Left ventricle myocardium superior (tissue), 1 donor: ENCODE results near the gene PAFAH2. TPM values are rescaled to one million over a fixed set of nuclear protein-coding genes. Genes with fewer than 3 reads are reported as not detected.

ENCODE experiments used
- ATAC-seq: fragments of 200-7000 bp; cut with Tn5 transposase; one replicate; pipeline ENCODE4 v1.9.1; 2020; ENCODE audit warnings: mild to moderate bottlenecking, moderate library complexity
- DNase-seq: peaks from one replicate; pipeline ENCODE4 v3.0.0-alpha.2; 2020
- intact Hi-C: fragments of 100-400 bp; cut with micrococcal nuclease; formaldehyde crosslinking; loops from one replicate; pipeline ENCODE4 v1.11.0; 2022
- total RNA-seq: library from RNA; stranded (reverse); fragmentation: NEBNext Ultra II Directional; extraction: Animal tissue kit (Norgen Biotek cat#: 25700); gene quantifications from one replicate; pipeline ENCODE4 v1.2.1, GENCODE V29; 2021
- donor health status: DM: no; HTN: yes; CAD: no; lungs with severe emphysema.

PAFAH2 gene
- total RNA-seq, 1 donor from 2014 or later = 9.8 TPM

DNA sequence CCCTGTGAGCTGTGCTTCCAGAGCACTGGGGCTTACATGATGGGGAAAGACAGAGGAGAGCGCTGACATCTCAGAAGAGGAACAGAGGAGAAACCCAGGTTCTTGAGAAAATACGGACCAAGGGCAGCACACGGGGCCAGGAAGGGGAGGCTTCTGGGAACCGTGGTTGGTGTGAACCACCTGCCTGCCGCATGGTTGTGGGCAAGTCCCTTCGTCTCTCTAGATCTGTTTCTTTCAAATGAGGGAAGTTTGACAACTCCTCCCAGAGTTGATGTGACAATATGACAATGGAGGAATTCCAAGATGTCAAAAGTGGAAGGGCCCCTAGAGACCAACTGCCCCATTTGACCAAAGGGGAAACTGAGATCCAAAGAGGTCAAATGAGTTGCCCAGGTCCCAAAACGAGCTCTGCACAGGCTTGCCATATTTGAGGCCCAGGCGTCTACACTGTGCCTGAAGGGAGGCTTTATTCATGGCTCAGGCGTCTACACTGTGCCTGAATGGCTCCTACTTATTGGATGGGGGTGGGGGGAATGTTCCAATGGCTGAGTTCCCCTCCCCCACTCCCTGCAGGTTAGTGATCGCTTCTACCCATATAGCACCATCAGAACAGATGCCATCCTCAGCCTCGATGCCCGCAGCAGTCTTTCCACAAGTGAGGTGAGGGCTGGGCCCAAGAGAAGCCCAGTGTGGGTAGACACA lies 34.9 kb upstream of the PAFAH2 start:
- intact Hi-C loops = no loop called here
- ATAC-seq (no peak), DNase-seq (no peak)

DNA sequence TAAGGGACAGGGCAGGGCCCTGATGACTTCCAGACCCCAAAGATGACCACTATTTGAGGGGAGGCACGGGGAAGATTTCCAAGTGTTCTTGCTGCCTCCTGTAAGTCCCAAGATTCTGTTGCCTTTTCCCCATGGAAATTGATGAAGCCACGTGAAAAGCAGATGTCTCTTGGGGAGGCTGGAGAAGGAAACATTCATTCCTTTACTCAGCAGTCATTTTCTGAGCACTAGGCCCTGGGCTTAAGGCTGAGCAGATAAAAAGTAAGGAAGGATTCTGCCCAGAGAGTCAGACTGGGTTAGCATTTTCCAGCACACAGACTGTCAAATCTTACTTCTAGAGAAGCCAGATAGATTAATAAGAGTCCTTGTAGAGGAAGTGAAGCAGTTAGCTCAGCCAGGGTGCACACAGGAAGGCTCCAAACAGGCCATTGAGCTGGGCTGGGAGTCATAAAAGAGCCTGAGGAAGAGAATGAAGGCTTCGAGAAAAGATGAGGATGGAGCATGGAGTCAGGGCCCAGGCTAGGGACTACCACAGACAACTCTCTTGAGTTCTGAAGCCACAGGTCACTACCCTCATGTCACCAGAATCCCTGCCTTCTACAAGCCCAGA lies 33.9 kb upstream of the PAFAH2 start:
- intact Hi-C loops = no loop called here
- DNase-seq = no peak
- ATAC-seq = no peak

DNA sequence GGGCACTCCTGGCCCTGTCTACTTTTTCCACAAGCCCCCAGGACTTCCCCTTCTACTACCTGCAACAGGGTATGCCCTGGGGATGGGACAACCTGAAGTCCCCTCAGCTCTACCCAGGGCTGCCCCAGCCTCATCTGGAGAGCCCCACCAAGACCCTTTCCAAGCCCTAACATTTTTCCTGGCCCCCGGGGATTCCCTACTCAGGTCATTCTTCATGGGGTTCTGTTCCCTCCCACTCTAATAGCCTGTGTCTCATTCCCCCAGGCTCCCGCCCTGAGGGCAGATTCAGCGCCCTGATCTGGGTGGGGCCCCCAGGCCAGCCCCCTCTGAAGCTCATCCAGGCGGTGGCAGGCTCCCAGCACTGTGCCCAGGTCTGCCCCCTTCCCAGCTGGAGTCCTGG lies 33.3 kb upstream of the PAFAH2 start:
- intact Hi-C loops = no loop called here
- DNase-seq = no peak
- ATAC-seq = no peak

DNA sequence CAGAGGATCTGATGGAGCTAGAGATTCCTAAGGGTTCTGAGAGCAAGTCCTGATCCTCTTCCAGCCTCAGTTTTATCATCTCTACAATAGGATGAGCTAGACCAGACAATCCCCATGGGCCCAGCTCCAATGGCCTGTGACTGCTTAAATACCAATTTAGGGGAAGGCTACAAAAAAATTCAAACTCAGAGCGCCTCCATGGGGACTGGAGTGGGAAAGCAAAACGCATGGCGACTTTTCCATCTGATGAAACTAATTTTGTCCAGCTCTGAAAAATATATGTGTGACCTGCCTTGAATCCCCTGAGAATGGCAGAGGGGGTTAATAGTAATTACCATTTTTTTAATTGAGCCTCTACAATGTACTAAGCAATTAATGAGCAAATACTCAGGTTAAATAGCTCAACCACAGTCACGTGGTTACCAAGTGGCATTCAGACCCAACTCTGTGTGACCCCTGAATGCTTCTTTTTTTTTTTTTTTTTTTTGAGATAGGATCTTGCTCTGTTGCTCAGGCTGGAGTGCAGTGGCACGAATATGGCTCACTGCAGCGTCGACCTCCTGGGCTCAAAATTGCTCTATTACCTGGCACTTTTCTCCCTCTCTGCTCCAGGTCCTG lies 32.1 kb upstream of the PAFAH2 start:
- DNase-seq (no peak), ATAC-seq (no peak)
- intact Hi-C loops = no loop called here

DNA sequence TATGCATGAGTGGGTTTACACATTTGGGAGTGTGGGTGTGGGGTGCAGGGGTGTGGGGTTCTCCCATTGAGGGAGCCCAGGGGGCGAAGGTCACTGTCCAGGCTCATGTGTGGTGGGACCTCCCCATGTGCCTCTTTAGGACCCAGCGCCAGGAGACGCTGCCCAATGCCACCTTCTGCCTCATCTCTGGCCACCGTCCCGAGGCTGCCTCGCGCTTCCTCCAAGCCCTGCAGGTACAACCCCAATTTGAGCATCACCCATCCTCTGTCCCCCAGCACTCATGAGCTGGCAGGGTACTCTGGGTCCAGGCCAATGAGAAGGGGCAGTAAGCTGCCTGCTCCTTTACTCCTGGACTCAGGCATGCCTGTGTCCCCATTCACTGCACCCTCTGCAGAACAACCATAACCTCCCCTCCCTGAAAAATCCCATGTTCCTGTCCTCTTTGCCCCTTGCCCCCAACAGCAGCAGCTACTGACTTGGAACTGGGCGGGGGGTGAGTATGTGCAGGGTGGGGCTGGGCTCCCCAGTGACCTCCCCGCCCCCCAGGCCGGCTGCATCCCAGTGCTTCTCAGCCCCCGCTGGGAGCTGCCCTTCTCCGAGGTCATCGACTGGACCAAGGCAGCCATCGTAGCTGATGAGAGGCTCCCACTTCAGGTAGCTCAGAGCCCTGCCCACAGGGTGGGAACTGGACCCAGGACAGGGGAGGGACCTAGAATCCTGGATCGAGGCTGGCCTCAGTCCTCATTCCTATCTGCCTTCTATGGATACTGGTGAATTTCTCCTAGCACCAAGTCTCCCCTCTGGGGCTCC lies 31.4 kb upstream of the PAFAH2 start:
- no peak for ATAC-seq
- intact Hi-C loops = no loop called here
- no peak for DNase-seq

DNA sequence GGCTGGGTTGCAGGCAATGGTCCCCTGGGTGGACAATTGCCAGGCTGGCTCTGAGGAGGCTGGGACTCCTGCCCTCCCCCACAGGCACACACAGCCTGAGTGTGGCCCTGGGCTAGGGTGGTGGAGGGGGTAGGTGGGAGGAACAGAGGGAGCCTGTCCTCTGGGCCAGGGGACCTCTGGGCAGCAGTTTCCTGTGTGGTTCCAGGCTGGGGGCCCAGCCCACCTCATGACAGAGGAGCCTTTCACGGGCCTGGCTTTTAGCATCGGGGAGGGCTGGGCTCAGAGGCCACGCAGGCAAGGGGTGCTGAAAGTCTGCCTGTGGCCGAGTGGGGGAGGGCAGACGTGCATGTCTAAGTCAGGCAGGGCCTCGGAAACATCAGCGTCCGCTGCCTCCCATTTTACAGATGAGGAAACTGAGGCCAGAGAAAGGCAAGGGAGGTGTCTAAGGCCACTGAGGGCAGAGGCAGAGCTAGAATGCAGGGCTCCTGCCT lies 30.7 kb upstream of the PAFAH2 start:
- DNase-seq (no peak), ATAC-seq (no peak)
- intact Hi-C loops = no loop called here

DNA sequence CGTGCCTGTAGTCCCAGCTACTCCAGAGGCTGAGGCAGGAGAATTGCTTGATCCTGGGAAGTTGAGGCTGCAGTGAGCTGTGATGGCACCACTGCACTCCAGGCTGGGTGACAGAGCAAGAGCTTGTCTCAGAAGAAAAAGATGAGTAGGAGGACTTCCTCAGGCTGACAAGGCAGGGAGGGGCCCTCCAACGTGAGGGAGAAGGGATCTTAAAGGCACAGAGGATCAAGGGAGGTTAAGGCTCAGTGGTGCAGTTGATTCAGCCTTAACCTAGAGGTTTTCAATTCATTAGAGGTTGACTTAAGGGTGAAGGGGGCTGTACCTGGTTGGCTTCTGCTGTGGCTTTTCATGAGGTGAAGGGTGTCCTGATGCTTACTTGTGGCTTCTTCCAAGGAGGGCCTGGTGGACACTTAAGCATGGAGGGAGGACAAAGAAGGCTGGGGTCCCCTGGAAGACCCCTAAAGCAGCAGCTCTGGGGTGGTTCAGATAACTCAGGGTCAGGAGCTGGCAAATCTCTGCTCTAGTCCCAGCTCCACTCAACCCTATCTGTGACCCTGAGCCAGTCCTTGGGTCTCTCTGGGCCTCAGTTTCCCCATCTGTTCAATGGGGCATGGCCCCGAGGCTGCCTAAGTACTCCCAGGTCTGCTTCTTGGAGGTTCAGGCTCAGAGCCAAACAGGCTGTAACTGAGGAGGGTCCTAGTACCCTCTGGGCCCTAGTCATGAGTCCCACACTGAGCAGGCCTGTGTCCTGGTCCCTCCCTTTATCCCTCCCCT lies 30.0 kb upstream of the PAFAH2 start:
- intact Hi-C loops = no loop called here
- DNase-seq (no peak), ATAC-seq (no peak)

DNA sequence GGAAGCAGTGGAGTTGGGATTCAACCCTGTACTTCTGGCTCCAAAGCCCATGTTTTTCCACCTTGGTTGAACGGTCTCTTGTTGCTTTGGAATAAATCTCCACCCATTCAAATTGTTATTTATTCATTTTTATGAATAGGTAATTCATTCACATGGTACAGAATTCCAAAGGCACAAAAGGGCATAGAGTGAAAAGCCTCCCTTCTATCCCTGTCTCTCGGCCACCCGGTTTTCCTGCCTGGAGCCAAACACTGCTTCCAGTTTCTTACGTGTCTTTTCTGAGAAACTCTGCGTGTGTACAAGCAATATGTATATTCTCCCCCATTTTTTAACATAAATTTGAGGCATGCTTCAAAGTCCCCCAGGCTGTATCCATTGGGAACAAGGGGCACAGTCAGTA lies 27.7 kb upstream of the PAFAH2 start:
- DNase-seq = no peak
- intact Hi-C loops = no loop called here
- ATAC-seq = no peak

DNA sequence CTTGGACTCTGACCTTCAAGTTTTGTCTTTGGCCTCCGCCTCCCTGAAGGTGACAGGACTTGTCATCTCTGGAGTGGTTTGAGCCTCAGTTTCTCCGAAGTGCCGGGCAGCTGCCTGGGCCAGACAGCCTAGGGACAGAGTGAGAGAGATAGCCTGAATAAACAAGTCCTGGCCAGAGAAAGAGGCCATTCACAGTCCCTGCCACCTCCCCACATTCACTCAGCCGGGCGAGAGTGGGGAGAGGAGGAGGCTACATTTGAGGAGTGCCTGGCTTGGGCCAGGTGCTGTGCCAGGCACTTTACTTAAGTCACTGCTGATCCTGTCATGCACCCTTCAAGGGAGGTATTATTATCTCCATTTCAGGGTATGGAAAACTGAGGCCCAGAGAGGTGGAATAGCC lies 27.2 kb upstream of the PAFAH2 start:
- intact Hi-C loops = no loop called here
- ATAC-seq (no peak), DNase-seq (no peak)

DNA sequence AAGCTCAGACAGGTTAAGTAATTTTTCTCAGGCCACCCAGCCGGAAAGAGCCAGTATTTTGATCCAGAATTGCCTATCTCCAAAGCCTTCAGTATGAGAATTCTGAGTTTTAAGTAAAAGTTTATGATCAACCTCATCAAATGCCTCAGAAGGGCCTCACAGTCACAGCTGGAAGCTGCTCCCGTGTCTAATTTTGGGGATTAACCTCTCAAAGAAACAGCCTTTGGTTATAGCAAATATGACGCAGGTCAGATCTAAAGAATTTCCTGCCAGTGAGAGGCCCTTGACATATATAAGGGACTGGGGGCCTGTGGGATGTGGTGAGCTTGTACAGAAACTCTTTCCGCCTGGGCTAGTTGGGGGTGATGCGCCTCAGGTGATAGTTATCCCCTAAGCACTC lies 26.0 kb upstream of the PAFAH2 start:
- intact Hi-C loops = no loop called here
- no peak for DNase-seq
- ATAC-seq = no peak

DNA sequence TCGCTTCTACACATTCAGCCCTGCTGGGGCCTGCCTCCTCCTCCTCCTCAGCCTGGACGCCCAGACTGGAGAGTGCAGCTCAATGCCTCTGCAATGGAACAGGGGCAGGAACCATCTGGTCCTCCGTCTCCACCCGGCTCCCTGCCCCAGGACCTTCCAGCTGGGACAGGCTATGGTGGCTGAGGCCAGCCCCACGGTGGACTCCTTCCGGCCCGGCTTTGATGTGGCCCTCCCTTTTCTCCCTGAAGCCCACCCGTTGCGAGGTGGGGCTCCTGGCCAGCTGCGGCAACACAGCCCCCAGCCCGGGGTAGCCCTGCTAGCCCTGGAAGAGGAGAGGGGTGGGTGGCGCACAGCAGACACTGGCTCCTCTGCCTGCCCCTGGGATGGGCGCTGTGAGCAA lies 25.1 kb upstream of the PAFAH2 start:
- peak; percentile 1 for ATAC-seq
- no peak for DNase-seq
- intact Hi-C loops = no loop called here

DNA sequence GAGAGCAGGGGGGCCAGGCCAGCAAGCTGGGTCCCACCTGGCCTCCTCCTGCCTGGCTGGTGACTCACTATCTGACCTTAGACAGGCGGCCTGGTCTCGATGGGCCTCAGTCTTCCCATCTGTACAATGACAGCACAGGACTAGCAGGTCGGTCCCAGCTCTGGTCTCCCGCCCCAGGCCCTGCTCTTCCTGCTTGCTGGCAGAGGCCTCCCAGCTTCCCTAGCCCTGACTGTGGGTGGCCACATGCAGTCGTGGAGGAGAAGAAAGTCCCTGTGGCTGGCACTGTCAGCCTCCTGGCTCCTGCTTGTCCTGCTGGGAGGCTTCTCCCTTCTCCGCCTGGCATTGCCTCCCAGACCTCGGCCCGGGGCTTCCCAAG lies 24.5 kb upstream of the PAFAH2 start:
- ATAC-seq (no peak), DNase-seq (no peak)
- intact Hi-C loops = no loop called here

DNA sequence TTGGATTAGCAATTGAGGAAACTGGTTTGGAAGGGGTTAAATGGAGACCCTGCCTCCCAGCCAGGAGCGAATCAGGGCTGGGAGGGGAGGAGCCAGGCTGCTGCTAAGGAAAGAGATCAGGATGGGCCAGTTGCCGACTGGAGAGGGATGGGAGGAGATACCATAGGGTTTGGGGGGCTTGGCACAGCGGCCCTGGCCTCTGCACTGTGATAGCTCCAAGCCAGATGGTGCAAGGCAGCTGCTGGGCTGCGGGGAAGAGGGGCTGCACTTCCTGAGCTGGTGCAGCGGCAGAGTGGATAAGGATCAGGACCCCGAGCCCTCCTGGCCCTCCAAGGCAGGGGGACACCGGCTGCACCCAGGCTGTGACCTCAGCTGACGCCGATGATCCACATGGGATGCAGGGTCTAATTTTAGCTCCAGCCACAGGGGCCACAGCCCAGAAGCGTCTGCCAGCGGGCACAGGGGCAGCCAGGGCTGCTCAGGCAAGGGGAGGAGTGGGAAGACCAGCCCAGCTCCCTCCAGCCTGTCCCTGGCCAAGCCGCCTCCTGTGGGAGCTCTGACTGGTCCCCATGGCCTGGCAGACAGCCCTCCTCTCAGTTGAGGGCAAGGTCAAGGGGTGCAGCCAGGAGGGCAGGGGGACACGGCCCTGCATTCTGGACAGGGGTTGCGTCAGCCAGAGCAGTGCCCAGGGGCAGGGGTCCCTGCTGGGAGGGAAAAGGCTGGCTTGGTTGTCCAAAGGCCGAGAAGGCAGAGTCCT lies 24.0 kb upstream of the PAFAH2 start, which contains the start of gene EXTL1:
EXTL1 (plus strand) TSS at position 129 of the 757 bp plus-strand sequence. CDS start 872 bp downstream, outside the sequence.
- intact Hi-C loops = no loop called here
- peak; percentile 90 for DNase-seq
- ATAC-seq = peak; percentile 85

DNA sequence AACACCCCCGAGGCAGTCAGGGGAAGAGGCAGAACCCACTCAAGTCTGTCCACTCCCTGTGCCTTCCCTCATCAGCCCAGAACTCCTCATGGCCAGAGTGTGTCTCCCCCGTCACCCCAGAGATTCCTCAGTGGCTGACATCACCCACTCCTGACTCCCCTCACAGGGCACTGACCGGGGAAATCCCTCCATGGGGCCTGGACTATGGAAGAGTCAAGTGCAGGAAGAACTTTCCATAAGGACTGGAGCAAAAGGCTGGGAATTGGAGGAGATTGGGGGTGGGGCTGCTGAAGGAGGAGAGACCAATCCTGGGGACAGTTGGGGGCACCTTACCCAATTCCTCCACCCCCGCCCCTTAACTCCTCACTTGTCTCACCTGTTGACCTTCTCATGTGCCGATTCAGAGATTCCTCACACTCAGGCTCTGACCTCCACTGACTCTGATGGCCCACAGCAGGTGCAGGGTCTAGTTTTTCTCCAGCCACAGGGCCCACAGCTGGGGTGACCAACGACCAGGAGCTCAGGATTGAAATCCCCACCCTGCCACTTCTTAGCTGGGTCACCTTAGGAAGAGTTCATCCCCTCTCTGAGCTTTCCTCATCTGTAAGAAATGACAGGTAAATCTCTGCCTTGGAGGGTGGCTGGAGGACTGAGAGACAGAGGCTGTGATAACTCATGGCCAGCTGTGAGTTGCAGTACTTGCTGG lies 23.2 kb upstream of the PAFAH2 start:
- ATAC-seq (peak; percentile 3), DNase-seq (no peak)
- intact Hi-C loops = no loop called here

DNA sequence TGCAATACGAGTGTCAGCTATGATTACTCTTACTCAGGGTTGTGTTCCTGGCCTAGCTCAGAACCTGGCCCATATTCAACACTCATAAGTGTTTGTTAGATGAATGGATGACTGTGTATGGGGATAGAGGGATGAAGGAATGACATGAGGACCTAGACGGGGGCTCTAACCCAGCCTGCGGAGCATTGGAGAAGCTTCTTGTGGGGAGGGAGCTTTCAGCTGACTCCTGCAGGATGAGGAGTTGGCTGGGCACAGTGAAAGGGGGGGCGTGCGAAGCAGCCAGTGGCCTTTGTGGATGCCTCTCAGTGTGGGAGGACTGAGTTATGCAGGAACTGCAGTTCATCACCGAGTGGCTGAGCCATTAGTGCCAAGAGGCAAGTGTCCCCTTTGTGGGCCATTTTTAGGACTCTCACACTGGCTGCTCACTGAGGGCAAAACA lies 22.5 kb upstream of the PAFAH2 start:
- peak; percentile 51 for DNase-seq
- intact Hi-C loops = no loop called here
- peak; percentile 53 for ATAC-seq

DNA sequence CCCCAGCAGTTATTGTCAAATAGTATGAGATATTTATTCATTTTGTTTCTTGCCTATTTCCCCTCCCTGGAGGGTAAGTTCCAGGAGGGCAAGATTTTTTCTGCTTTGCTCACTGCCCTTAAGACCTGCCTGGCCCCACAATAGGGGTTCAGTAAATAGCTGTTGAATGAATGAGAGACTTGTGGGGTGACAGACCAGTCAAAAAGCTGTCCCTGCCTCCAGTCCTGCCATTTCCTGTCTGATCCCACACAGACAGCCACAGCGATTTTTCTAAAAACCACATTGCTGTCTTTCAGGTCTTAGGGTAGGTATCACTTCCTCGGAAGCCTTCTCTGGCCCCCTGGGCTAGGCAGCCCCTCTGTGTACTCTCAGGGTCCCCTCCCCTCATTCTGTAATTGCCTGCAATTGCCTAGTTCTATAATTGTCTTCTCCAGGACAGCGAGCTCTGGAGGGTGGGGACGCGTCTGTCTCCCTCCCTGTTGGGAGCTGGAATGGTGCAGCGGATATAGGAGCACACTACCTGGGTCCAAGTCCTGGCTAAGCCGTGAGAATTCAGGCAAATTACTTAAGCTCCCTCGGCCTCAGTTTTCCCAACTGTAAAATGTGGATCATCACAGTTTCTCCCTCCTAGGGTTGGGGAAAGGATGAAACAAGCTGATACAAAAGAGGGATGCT lies 21.9 kb upstream of the PAFAH2 start:
- ATAC-seq = no peak
- DNase-seq = no peak
- intact Hi-C loops = no loop called here

DNA sequence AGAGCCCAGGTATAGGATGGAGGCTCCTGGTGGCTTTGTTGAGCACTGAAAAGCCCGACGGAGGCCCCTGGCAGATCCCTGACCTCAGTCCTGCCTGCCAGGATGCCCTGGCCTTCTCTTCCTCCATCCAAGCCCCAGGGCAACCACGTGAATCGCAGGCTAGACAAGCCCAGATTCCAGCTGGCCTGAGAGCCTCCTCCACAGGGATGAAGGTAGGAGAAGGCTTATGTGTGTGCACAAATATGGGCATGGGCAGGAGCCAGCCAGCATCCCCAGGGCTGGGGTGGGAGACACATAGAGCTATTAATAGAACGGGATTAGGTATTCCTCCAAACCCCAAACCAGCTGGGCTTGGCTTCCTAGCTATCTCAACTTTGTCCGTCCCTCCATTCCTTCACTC lies 19.7 kb upstream of the PAFAH2 start:
- DNase-seq (no peak), ATAC-seq (peak; percentile 2)
- intact Hi-C loops = no loop called here
